ENCODE measurements around the gene MINDY4. TPM values are rescaled to one million over a fixed set of nuclear protein-coding genes. Genes with fewer than 3 reads are reported as not detected.
A peak's percentile ranks its signal among the peaks of the same experiment; 100 is the strongest.

MINDY4 gene
- total RNA-seq, 6 donors from 2014 or later: 7.7 to 43.0 (median 19.4) TPM

DNA sequence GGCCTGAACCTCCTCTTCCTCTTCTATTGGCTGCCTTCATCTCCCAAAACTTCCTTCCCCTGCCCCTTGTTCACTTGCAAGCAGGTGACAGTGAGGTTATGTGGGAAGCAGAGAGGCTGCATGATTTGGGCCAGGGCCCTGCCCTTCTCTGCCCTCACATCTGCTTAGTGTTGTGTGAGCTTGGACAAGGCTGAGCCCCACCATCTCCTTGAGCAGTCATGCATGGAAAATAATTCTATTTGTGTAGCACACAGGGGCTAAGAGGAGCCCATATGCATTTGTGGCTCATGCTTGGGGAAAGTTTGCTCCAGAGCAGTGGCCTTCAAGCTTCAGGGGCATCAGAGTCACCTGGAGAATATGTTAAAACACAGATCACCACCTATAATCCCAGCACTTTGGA, 113.7 kb downstream of the MINDY4 start:
- H3K36me3 ChIP-seq: no peaks in the 10 kb centered on the region
- no peak for ATAC-seq (ENCODE audit: low FRiP score in 2 of 2)
- H3K27ac ChIP-seq: no peak overlapping the region
- no peak for DNase-seq
- no peak overlapping the region for H3K4me3 ChIP-seq
- no peak for TF ChIP-seq POLR2A (IDR thresholded peaks at IDR 0.05)
- TF ChIP-seq POLR2AphosphoS5 (IDR thresholded peaks at IDR 0.05): no peak
- TF ChIP-seq EP300 (IDR thresholded peaks at IDR 0.05): no peak
- TF ChIP-seq, protein P1, sequence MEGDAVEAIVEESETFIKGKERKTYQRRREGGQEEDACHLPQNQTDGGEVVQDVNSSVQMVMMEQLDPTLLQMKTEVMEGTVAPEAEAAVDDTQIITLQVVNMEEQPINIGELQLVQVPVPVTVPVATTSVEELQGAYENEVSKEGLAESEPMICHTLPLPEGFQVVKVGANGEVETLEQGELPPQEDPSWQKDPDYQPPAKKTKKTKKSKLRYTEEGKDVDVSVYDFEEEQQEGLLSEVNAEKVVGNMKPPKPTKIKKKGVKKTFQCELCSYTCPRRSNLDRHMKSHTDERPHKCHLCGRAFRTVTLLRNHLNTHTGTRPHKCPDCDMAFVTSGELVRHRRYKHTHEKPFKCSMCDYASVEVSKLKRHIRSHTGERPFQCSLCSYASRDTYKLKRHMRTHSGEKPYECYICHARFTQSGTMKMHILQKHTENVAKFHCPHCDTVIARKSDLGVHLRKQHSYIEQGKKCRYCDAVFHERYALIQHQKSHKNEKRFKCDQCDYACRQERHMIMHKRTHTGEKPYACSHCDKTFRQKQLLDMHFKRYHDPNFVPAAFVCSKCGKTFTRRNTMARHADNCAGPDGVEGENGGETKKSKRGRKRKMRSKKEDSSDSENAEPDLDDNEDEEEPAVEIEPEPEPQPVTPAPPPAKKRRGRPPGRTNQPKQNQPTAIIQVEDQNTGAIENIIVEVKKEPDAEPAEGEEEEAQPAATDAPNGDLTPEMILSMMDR (IDR thresholded peaks at IDR 0.05): no peak
- no peaks in the 10 kb centered on the region for H3K9me3 ChIP-seq
- H3K27me3 ChIP-seq: no peaks in the 10 kb centered on the region
- H3K4me1 ChIP-seq: peaks cover 19 to 38% (median 31%) of the 10 kb centered on the region in 4 donors

DNA sequence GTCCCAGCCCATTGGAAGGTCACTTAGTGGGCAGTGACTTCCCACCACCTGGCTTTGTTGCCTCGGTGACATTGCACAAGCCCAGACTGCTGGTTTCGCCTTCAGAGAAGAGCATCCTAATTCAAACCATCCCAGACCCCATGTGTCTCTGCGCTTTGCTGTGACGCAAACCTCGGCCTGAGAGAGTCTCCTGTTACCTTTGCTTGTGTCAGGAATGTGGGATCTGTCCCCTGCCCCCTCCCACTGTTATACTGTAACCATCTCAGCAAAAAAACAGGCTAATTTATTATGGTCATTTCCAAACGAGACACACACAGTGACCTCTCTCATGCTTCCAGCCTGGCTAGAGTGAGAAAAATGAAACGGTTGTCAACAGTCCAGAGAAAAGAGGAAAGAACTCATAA, 115.4 kb downstream of the MINDY4 start:
- no peak for DNase-seq
- 75 to 83% methylated on average over 7 of the region's 7 CpGs for WGBS, 2 donors

DNA sequence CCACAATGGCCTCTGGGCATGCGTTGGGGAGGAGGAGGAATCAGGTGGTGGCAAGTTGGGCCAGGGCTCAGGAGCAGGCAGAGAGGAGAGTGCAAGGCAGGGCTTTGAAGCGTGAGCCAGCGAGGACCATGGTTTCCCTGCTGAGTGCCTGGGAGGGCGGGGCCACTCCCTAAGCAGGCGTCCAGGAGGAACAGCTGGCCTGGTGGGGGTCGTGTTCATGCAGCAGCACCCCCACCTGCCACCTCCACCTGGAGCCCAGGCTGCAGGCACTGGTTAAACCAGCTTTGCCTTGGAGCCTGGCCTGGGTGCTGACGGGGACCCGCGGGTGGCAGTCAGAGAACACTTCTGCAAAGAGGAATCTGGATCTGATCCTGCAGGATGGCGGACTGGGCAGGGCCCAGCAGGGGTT, 116.3 kb downstream of the MINDY4 start:
- H3K27ac ChIP-seq: peak overlapping the region; percentile 23 to 73 (median 52)
- no peaks in the 10 kb centered on the region for H3K9me3 ChIP-seq
- peaks cover 0 to 6% (median 0%) of the 10 kb centered on the region in 4 donors for H3K36me3 ChIP-seq
- no peak overlapping the region for H3K4me3 ChIP-seq
- H3K4me1 ChIP-seq: peaks cover 21 to 34% (median 26%) of the 10 kb centered on the region in 4 donors
- 53 to 68% methylated on average over 5 to 10 of the region's 10 CpGs for WGBS, 2 donors
- peak; percentile 51 to 69 for DNase-seq
- TF ChIP-seq, protein P1 (IDR thresholded peaks at IDR 0.05): no peak
- TF ChIP-seq POLR2AphosphoS5 (IDR thresholded peaks at IDR 0.05) (no peak), EP300 (IDR thresholded peaks at IDR 0.05) (no peak), POLR2A (IDR thresholded peaks at IDR 0.05) (no peak)
- ATAC-seq (ENCODE audit: low FRiP score in 2 of 2): peak; percentile 2 to 5
- H3K27me3 ChIP-seq: no peaks in the 10 kb centered on the region

More for the DNA sequence above, 115.4 kb downstream of the MINDY4 start:
- H3K27ac ChIP-seq: peak overlapping the region in 2 of 4 donors; percentile 67 to 73
- no peaks in the 10 kb centered on the region for H3K27me3 ChIP-seq
- no peaks in the 10 kb centered on the region for H3K36me3 ChIP-seq
- ATAC-seq (ENCODE audit: low FRiP score in 2 of 2): no peak
- TF ChIP-seq POLR2AphosphoS5 (IDR thresholded peaks at IDR 0.05): no peak
- no peak for TF ChIP-seq POLR2A (IDR thresholded peaks at IDR 0.05)
- no peak for TF ChIP-seq EP300 (IDR thresholded peaks at IDR 0.05)
- TF ChIP-seq, protein P1 (IDR thresholded peaks at IDR 0.05): no peak
- H3K4me3 ChIP-seq: no peak overlapping the region
- no peaks in the 10 kb centered on the region for H3K9me3 ChIP-seq
- peaks cover 19 to 28% (median 25%) of the 10 kb centered on the region in 4 donors for H3K4me1 ChIP-seq

DNA sequence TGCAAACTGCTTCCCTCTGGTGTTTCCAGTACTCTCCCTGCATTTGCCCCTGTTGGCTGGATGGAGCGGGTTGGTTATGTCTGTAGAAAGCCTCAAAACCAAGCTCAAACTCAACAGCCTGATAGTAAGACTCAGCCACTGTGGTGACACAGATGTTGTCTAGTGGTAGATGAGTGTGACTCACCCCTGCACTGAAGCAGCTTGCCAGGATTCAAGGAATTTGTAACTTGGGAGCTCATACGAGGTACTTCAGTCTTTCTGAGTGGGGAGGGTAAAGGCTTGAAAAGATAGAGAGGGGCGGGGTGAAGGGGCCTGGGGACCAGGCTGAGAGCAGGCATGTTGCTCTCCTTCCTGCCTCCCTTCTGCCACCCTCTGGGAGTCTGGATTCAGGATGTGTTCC, 117.5 kb downstream of the MINDY4 start:
- no peak for TF ChIP-seq POLR2A (IDR thresholded peaks at IDR 0.05)
- TF ChIP-seq EP300 (IDR thresholded peaks at IDR 0.05): peak in 1 of 4 donors; percentile 56
- TF ChIP-seq, protein P1 (IDR thresholded peaks at IDR 0.05): no peak
- TF ChIP-seq POLR2AphosphoS5 (IDR thresholded peaks at IDR 0.05): peak; percentile 10 to 29
- H3K9me3 ChIP-seq: no peaks in the 10 kb centered on the region
- no peak overlapping the region for H3K4me3 ChIP-seq
- peak in 1 of 2 donors; percentile 72 for DNase-seq
- H3K27ac ChIP-seq: peak overlapping the region in 3 of 4 donors; percentile 38 to 73 (median 67)
- WGBS, 2 donors: 57 to 68% methylated on average over 3 of the region's 3 CpGs
- peaks cover 34 to 47% (median 39%) of the 10 kb centered on the region in 4 donors for H3K4me1 ChIP-seq
- peaks cover 0 to 6% (median 0%) of the 10 kb centered on the region in 4 donors for H3K36me3 ChIP-seq
- ATAC-seq (ENCODE audit: low FRiP score in 2 of 2): peak; percentile 77 to 82
- no peaks in the 10 kb centered on the region for H3K27me3 ChIP-seq

DNA sequence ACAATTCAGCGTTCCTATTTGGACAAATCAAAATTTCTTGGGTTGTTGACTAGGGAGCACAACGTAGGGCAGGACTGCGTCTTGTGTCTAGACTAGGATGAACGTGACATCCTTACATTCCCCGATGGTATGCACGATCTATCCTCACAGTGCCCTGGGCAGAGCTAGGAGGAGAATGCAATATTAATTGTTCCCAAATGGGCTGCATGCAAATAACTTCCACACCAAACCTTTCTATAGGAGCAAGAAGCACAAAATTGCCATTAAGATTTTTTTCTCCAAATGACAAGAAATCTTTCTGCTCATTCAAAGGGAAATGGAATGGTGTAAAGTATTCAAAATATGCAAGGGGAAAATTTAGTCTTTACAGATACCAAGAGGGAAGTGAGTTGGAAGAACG, 119.0 kb downstream of the MINDY4 start:
- H3K4me3 ChIP-seq: no peak overlapping the region
- no peaks in the 10 kb centered on the region for H3K27me3 ChIP-seq
- TF ChIP-seq EP300 (IDR thresholded peaks at IDR 0.05): no peak
- no peak for TF ChIP-seq POLR2AphosphoS5 (IDR thresholded peaks at IDR 0.05)
- TF ChIP-seq, protein P1 (IDR thresholded peaks at IDR 0.05): no peak
- no peak for TF ChIP-seq POLR2A (IDR thresholded peaks at IDR 0.05)
- ATAC-seq (ENCODE audit: low FRiP score in 2 of 2) (no peak), DNase-seq (no peak)
- H3K27ac ChIP-seq: no peak overlapping the region
- WGBS, 2 donors: 90 to 98% methylated on average over 7 of the region's 7 CpGs
- no peaks in the 10 kb centered on the region for H3K9me3 ChIP-seq
- peaks cover 45 to 62% (median 54%) of the 10 kb centered on the region in 4 donors for H3K4me1 ChIP-seq
- H3K36me3 ChIP-seq: peaks cover 0 to 6% (median 0%) of the 10 kb centered on the region in 4 donors
